ENCODE measurements around the gene GTF3C1.

GRCh38 chr16:27516365-27516764, 33.3 kb downstream of the GTF3C1 start:
- TF ChIP-seq SP1 (IDR thresholded peaks at IDR 0.05; ENCODE audit: low read depth, low read length), result no peak
- TF ChIP-seq CTCF (IDR thresholded peaks at IDR 0.05; ENCODE audit: control extremely low read depth in 1 of 3, insufficient read depth in 1 of 3, low read depth in 1 of 3, low read length in 3 of 3), result no peak
- no peak; a peak in 1 of 3 replicates for TF ChIP-seq POLR2A (IDR thresholded peaks at IDR 0.05; ENCODE audit: control extremely low read depth in 1 of 2, low read depth in 2 of 2, low read length in 2 of 2)
- no peak for TF ChIP-seq ATF2 (IDR thresholded peaks at IDR 0.05; ENCODE audit: low read length)
- TF ChIP-seq SIN3A (conservative IDR thresholded peaks at IDR 0.05 in 1 of 2, IDR thresholded peaks at IDR 0.05 in 1 of 2; ENCODE audit: low read depth in 1 of 2, low read length in 2 of 2), result no peak
- no peak for TF ChIP-seq GABPA (IDR thresholded peaks at IDR 0.05; ENCODE audit: borderline replicate concordance, insufficient read depth, low read length)
